PC-3 (cell line): ENCODE results near the gene ELN.

Experiments used
- EZH2 ChIP-seq: fragments of 300-600 bp; sonication (generic); IDR thresholded peaks from one replicate; pipeline ENCODE4 v1.6.1; 2017; ENCODE audit warnings: antibody characterized with exemption, mild to moderate bottlenecking, low read length; ENCODE audit not compliant: unreplicated experiment
- TF ChIP-seq, protein P1 (sequence below): fragments of 300-600 bp; sonication (generic); conservative IDR thresholded peaks from 2 replicates; pipeline ENCODE4 v1.5.1; 2017; ENCODE audit warnings: antibody characterized with exemption, low read depth, mild to moderate bottlenecking, low read length

DNA sequence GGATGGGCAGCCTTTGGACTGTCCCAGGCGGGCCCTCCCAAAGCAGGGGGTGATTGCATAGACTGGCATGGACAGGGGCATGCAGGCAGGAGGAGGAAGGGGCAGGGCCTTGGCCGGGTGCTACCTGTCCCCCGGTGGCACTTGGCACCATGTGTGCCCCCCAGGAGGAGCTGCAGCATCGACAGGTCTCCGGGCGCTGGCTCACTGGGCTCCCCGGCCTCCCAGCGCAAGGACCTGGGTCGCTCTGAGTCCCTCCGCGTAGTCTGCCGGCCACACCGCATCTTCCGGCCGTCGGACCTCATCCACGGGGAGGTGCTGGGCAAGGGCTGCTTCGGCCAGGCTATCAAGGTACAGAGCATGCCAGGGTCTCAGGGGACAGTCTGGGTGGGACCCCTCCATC, 78.9 kb downstream of the ELN start:
- TF ChIP-seq, protein P1, sequence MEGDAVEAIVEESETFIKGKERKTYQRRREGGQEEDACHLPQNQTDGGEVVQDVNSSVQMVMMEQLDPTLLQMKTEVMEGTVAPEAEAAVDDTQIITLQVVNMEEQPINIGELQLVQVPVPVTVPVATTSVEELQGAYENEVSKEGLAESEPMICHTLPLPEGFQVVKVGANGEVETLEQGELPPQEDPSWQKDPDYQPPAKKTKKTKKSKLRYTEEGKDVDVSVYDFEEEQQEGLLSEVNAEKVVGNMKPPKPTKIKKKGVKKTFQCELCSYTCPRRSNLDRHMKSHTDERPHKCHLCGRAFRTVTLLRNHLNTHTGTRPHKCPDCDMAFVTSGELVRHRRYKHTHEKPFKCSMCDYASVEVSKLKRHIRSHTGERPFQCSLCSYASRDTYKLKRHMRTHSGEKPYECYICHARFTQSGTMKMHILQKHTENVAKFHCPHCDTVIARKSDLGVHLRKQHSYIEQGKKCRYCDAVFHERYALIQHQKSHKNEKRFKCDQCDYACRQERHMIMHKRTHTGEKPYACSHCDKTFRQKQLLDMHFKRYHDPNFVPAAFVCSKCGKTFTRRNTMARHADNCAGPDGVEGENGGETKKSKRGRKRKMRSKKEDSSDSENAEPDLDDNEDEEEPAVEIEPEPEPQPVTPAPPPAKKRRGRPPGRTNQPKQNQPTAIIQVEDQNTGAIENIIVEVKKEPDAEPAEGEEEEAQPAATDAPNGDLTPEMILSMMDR: no peak
- TF ChIP-seq EZH2: no peak
